Cerebellar cortex (tissue), 1 donor: Measurements from ENCODE around the gene ARF1.

Experiments used
- DNase-seq: peaks from one replicate; pipeline ENCODE4 v3.0.0-alpha.2; 2015; ENCODE audit warnings: low spot score

The ARF1 gene

GRCh38 chr1:228050571-228051231 lies 31.8 kb upstream of the ARF1 start:
- DNase-seq, result no peak

GRCh38 chr1:228058172-228058948 lies 24.1 kb upstream of the ARF1 start:
- no peak for DNase-seq

- no peak for DNase-seq
These were observed 23.4 kb upstream of the ARF1 start for GRCh38 chr1:228058949-228059633.

DNA sequence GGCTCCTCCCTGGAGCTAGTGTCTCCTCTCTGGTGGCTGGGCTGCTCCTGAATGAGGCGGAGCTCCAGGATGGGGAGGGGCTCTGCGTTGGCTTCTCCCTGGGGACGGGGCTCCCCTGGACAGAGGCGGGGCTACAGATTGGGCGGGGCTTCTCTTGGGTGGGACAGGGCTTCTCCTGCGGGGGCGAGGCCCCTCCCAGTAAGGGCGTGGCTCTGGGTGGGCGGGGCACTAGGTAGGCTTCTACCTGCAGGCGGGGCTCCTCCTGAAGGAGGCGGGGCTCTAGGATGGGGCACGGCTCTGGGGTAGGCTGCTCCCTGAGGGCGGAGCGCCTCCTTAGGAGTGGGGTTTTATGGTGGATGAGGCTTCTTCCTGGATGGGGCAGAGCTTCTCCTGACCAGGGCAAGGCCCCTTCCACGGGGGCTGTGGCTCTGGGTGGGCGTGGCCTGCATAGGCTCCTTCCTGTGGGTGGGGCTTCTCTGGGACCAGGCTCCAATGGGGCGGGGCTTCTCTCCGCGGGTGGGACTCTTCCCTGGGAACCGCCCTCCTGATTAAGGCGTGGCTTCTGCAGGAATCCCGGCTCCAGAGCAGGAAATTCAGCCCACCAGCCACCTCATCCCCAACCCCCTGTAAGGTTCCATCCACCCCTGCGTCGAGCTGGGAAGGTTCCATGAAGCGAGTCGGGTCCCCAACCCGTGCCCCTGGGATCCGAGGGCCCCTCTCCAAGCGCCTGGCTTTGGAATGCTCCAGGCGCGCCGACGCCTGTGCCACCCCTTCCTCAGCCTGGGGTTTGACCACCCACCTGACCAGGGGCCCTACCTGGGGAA lies 22.7 kb upstream of the ARF1 start:
- DNase-seq, result no peak

- DNase-seq, result no peak
These were observed 21.9 kb upstream of the ARF1 start for GRCh38 chr1:228060458-228061190.

DNA sequence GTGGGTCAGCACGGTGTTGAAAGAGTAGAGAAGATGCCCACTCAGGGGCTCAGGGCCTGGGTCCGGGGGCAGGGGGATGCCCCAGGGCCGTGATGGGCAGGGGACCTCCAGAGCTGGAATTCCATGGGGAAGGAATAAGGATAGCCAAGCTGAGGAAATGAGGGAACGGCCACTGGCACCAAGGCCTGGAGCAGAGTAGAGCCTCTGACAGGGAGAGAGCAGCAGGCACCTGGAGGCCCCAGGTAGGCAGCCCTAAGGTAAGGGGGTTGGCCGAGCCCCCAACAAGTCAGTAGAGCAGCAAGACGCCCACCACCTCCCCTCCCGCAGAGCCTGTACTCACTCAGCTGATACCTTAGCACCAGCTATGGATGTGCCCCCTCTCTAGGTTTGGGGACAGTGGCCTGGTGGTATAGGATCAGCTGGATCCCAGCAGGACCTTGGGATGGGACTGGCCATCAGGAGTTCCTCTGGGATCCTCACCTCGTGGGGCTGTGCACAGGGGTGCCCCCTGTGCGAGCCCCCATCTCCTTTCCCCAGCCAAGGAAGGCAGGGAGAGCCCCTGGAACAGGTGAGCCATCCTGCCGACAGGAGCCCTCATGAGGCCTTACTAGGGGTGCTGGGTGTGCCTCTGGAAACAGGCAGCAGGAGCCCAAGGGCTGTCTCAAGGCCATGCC lies 21.0 kb upstream of the ARF1 start:
- DNase-seq, result no peak

- no peak for DNase-seq
These were observed 20.3 kb upstream of the ARF1 start for GRCh38 chr1:228062085-228062791.

- no peak for DNase-seq
These were observed 19.7 kb upstream of the ARF1 start for GRCh38 chr1:228062812-228063211.

DNA sequence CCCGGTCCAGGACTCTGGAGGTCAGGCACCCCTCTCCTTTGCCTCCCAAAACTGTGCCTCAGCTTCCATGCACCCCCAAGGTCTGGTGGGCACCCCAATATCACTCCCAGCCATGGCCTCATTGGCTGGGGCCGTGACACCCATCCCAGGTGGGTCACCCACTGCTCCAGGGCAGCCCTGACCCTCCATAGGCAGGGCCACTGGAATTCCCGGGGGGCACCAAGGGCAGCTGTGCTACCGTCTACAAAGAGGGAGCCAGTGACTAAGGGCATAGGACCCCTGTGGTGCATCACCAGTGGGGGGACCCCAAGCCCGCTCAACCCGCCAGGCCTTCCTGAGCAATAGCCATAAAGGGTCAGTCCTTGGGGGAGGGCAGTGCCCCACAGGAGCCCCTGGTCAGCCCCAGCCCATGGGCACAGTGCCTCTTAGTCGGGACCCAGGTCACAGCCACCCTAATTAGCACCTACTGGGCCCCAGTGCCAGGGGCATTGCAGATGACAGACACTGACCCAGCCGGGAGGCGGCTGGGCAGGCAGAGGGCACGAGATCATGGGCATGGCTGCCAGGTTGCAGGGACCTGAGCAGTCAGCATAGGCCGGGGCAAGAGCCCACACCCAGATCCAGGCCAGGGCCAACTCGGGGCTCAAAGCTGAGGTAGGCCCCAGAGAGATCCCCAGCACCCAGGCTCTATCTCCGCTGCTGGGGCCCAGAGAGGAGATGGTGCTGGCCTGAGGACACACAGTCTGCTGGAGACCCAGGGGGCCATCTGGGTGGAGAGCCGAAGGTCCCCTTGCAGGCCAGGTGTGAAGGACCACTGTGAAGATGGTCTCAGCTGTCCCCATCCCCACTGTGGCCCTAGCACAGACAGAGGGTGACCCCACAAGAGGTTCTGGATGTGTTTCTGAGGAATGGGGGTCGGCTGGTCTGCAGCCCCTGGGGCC lies 19.0 kb upstream of the ARF1 start:
- no peak for DNase-seq

DNA sequence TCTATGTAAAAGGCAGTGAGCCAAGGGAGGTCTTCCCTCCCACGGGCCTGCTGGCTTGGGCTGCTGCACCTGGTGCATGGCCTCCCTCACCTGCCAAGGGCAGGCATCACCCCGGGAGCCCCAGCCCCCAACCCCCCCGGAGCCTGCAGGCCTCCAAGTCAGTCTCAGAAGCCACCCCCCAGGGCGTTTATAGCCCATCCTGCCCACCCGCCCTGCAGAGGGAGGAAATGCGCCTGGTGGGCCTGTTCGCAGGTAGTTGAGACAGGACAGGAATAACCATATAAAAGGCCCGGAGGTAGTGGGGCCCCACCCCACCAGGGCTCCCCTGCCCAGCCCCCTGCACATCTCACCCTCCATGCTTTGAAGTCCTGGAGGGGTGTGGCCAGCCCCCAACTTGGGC lies 18.2 kb upstream of the ARF1 start:
- no peak for DNase-seq

GRCh38 chr1:228064741-228065542 lies 17.6 kb upstream of the ARF1 start:
- DNase-seq, result no peak

GRCh38 chr1:228065543-228066347 lies 16.8 kb upstream of the ARF1 start:
- DNase-seq, result no peak

DNA sequence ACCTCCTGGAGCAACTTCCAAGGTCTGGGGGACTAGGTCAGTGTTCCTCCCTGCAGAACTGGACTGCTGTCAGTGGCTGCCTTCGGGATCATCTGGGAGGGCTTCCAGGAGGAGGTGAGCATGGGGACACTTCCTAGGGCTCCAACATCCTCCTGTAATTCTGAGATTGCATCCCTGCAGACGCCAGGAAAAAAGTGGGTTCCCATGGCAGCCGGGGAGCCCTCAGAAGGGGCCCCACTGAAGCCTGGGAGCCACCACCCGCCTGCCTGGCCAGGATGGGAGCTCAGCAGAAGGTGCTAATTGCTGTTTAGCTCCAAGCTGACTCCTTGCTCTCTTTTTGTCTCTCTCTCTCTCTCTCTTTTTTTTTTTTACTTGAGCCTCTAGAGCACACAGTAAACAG lies 16.1 kb upstream of the ARF1 start:
- DNase-seq, result no peak

GRCh38 chr1:228066891-228067654 lies 15.4 kb upstream of the ARF1 start:
- DNase-seq, result no peak

- no peak for DNase-seq
These were observed 14.1 kb upstream of the ARF1 start for GRCh38 chr1:228068359-228068758.

GRCh38 chr1:228070173-228070572 lies 12.3 kb upstream of the ARF1 start:
- DNase-seq, result no peak

DNA sequence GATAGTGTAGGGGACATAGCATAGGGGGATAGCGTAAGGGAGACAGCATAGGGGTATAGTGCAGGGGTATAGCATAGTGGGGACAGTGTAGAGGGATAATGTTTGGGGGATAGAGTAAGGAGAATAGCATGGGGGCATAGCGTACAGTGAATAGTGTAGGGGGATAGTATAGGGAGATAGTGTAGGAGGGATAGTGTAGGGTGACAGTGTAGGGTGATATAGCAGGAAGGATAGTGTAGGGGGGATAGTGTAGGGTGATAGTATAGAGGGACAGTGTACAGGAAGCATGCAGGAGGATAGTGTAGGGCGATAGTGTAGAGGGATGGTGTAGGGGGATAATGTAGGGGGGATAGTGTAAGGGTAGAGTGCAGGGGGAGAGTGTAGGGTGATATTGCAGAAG lies 11.7 kb upstream of the ARF1 start:
- DNase-seq, result no peak
